ENCODE measurements around the gene MGLL.

Gene MGLL

DNA sequence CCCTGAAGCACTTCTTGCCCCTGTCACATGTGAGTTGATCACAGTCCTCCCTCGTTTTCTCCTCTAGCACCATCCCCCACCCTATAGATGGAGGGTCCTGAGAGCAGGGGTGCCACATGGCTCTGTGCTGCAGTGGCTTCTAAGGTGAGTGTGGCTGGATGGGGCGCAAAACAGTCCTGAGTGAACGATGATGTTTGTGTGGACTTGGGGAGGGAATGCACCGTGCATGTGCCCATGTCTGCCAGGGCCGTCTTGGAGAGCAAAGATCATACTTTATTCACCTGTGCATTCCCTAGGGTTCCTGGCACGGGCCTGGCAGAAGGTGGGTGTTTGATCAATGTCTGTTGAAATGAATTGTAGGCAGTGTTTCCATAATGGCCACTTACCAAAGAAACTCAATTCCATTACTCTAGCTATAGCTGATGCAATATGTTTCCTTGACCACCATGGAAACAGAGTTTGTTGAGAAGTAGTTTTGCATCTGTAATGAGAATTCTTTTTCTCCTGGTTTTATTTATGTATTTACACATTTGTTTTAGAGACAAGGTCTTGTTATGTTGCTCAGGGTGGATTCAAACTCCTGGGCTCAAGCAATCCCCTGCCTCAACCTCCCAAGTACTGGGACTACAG is 91.5 kb downstream of the MGLL start:
- H3K4me3 ChIP-seq (ENCODE audit: low read length), result no peak overlapping the region

DNA sequence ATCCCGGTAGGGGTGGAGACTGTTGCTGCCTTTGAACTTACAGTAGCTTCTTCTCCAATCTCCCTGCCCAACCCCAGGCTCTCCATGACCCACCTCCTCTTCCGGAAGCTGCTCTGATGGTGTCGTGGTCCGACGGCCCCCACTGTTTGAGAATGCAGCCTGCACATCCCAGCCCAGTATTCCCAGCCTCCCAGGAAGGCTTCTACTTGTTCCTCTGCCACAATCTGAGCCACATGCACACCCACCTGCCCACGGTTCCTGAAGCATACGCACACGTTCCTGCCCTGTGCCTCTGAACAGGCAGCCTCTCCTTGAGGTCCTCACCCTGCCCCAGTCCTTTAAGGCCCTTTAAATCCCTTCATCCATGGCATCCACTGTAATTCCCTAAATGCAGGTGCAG is 92.1 kb downstream of the MGLL start:
- H3K79me2 ChIP-seq (ENCODE audit: control insufficient read depth, insufficient read depth, low read length), result no peaks in the 10 kb centered on the region
- DNase-seq, result no peak
- no peak overlapping the region for H3K18ac ChIP-seq (ENCODE audit: low read length)
- no peak overlapping the region for H3K27ac ChIP-seq (ENCODE audit: low read depth, low read length)
- no peaks in the 10 kb centered on the region for H3K36me3 ChIP-seq (ENCODE audit: control insufficient read depth, insufficient read depth, low read length)
- H4K5ac ChIP-seq (ENCODE audit: low read length), result no peak overlapping the region
- H3K4me1 ChIP-seq (ENCODE audit: control insufficient read depth, low read depth, low read length), result peaks cover 5% of the 10 kb centered on the region
- H2BK15ac ChIP-seq (replicated peaks; ENCODE audit: low read depth), result no peak overlapping the region
- no CpG with 5 or more reads among the region's 8 CpGs for WGBS (ENCODE audit: extremely low coverage, insufficient coverage, low lambda C conversion rate)
- H4K8ac ChIP-seq (ENCODE audit: low read depth, low read length), result no peak overlapping the region
- H3K56ac ChIP-seq (ENCODE audit: low read length), result no peak overlapping the region
- H2BK5ac ChIP-seq (ENCODE audit: low read length), result no peak overlapping the region
- no peak overlapping the region for H3K4me2 ChIP-seq (ENCODE audit: low read length)
- no peak overlapping the region for H3K23ac ChIP-seq (ENCODE audit: low read length)
- no peak overlapping the region for H2AK5ac ChIP-seq (ENCODE audit: low read length)
- no peak overlapping the region for H2BK120ac ChIP-seq (ENCODE audit: low read depth, low read length)
- no peak overlapping the region for H3K4ac ChIP-seq (ENCODE audit: low read depth, low read length)
- H3K79me1 ChIP-seq (ENCODE audit: low read length), result no peaks in the 10 kb centered on the region
- no peaks in the 10 kb centered on the region for H3K27me3 ChIP-seq (ENCODE audit: insufficient read depth, low read length, poor library complexity)
- H3K9ac ChIP-seq (ENCODE audit: low read length), result no peak overlapping the region
- no peak overlapping the region for H3K4me3 ChIP-seq (ENCODE audit: low read length)

More for the DNA sequence above, 91.5 kb downstream of the MGLL start:
- H2BK120ac ChIP-seq (ENCODE audit: low read depth, low read length), result no peak overlapping the region
- H3K18ac ChIP-seq (ENCODE audit: low read length), result no peak overlapping the region
- no CpG with 5 or more reads among the region's 6 CpGs for WGBS (ENCODE audit: extremely low coverage, insufficient coverage, low lambda C conversion rate)
- H3K27ac ChIP-seq (ENCODE audit: low read depth, low read length), result no peak overlapping the region
- H3K4ac ChIP-seq (ENCODE audit: low read depth, low read length), result no peak overlapping the region
- H3K9ac ChIP-seq (ENCODE audit: low read length), result no peak overlapping the region
- no peak overlapping the region for H2BK15ac ChIP-seq (replicated peaks; ENCODE audit: low read depth)
- peaks cover 5% of the 10 kb centered on the region for H3K4me1 ChIP-seq (ENCODE audit: control insufficient read depth, low read depth, low read length)
- H3K56ac ChIP-seq (ENCODE audit: low read length), result no peak overlapping the region
- no peaks in the 10 kb centered on the region for H3K79me1 ChIP-seq (ENCODE audit: low read length)
- no peak overlapping the region for H4K8ac ChIP-seq (ENCODE audit: low read depth, low read length)
- no peak overlapping the region for H3K23ac ChIP-seq (ENCODE audit: low read length)
- no peaks in the 10 kb centered on the region for H3K79me2 ChIP-seq (ENCODE audit: control insufficient read depth, insufficient read depth, low read length)
- no peak overlapping the region for H2AK5ac ChIP-seq (ENCODE audit: low read length)
- DNase-seq, result no peak
- no peak overlapping the region for H3K4me2 ChIP-seq (ENCODE audit: low read length)
- H2BK5ac ChIP-seq (ENCODE audit: low read length), result no peak overlapping the region
- no peaks in the 10 kb centered on the region for H3K27me3 ChIP-seq (ENCODE audit: insufficient read depth, low read length, poor library complexity)
- no peak overlapping the region for H4K5ac ChIP-seq (ENCODE audit: low read length)
- no peaks in the 10 kb centered on the region for H3K36me3 ChIP-seq (ENCODE audit: control insufficient read depth, insufficient read depth, low read length)

GRCh38 chr3:127729556-127730056 is 92.7 kb downstream of the MGLL start:
- no peak overlapping the region for H4K8ac ChIP-seq (ENCODE audit: low read depth, low read length)
- H3K4me1 ChIP-seq (ENCODE audit: control insufficient read depth, low read depth, low read length), result peaks cover 3% of the 10 kb centered on the region
- H3K9ac ChIP-seq (ENCODE audit: low read length), result no peak overlapping the region
- H3K56ac ChIP-seq (ENCODE audit: low read length), result no peak overlapping the region
- no peak overlapping the region for H2BK15ac ChIP-seq (replicated peaks; ENCODE audit: low read depth)
- no peak overlapping the region for H2BK120ac ChIP-seq (ENCODE audit: low read depth, low read length)
- H3K4me3 ChIP-seq (ENCODE audit: low read length), result no peak overlapping the region
- H3K79me1 ChIP-seq (ENCODE audit: low read length), result no peaks in the 10 kb centered on the region
- H3K27me3 ChIP-seq (ENCODE audit: insufficient read depth, low read length, poor library complexity), result no peaks in the 10 kb centered on the region
- H2BK5ac ChIP-seq (ENCODE audit: low read length), result no peak overlapping the region
- no peaks in the 10 kb centered on the region for H3K79me2 ChIP-seq (ENCODE audit: control insufficient read depth, insufficient read depth, low read length)
- no peaks in the 10 kb centered on the region for H3K36me3 ChIP-seq (ENCODE audit: control insufficient read depth, insufficient read depth, low read length)
- H3K27ac ChIP-seq (ENCODE audit: low read depth, low read length), result no peak overlapping the region
- no peak overlapping the region for H3K4me2 ChIP-seq (ENCODE audit: low read length)
- no peak overlapping the region for H3K23ac ChIP-seq (ENCODE audit: low read length)
- no peak overlapping the region for H4K5ac ChIP-seq (ENCODE audit: low read length)
- no peak for DNase-seq
- H3K18ac ChIP-seq (ENCODE audit: low read length), result no peak overlapping the region
- no CpG with 5 or more reads among the region's 4 CpGs for WGBS (ENCODE audit: extremely low coverage, insufficient coverage, low lambda C conversion rate)
- no peak overlapping the region for H3K4ac ChIP-seq (ENCODE audit: low read depth, low read length)
- H2AK5ac ChIP-seq (ENCODE audit: low read length), result no peak overlapping the region

- Histone ChIP-seq H2BK120ac (ENCODE audit: low read depth, low read length) (no peak overlapping the region), H3K18ac (ENCODE audit: low read length) (no peak overlapping the region), H2BK15ac (replicated peaks; ENCODE audit: low read depth) (no peak overlapping the region), H3K56ac (ENCODE audit: low read length) (no peak overlapping the region), H2BK5ac (ENCODE audit: low read length) (no peak overlapping the region), H3K4me3 (ENCODE audit: low read length) (no peak overlapping the region), H3K9ac (ENCODE audit: low read length) (no peak overlapping the region), H3K4me1 (ENCODE audit: control insufficient read depth, low read depth, low read length) (peaks cover 3% of the 10 kb centered on the region), H3K4ac (ENCODE audit: low read depth, low read length) (no peak overlapping the region), H4K5ac (ENCODE audit: low read length) (no peak overlapping the region), H3K23ac (ENCODE audit: low read length) (no peak overlapping the region), H3K27me3 (ENCODE audit: insufficient read depth, low read length, poor library complexity) (no peaks in the 10 kb centered on the region), H3K27ac (ENCODE audit: low read depth, low read length) (no peak overlapping the region), H2AK5ac (ENCODE audit: low read length) (no peak overlapping the region), H4K8ac (ENCODE audit: low read depth, low read length) (no peak overlapping the region), H3K79me2 (ENCODE audit: control insufficient read depth, insufficient read depth, low read length) (no peaks in the 10 kb centered on the region), H3K79me1 (ENCODE audit: low read length) (no peaks in the 10 kb centered on the region), H3K4me2 (ENCODE audit: low read length) (no peak overlapping the region), H3K36me3 (ENCODE audit: control insufficient read depth, insufficient read depth, low read length) (no peaks in the 10 kb centered on the region)
- no CpG with 5 or more reads among the region's 7 CpGs for WGBS (ENCODE audit: extremely low coverage, insufficient coverage, low lambda C conversion rate)
- no peak for DNase-seq
Measured at GRCh38 chr3:127728417-127729015, 93.8 kb downstream of the MGLL start.

GRCh38 chr3:127726894-127727293 is 95.4 kb downstream of the MGLL start:
- Histone ChIP-seq H2BK120ac (ENCODE audit: low read depth, low read length) (no peak overlapping the region), H3K27me3 (ENCODE audit: insufficient read depth, low read length, poor library complexity) (no peaks in the 10 kb centered on the region), H3K79me1 (ENCODE audit: low read length) (no peaks in the 10 kb centered on the region), H3K4me1 (ENCODE audit: control insufficient read depth, low read depth, low read length) (no peaks in the 10 kb centered on the region), H3K4me3 (ENCODE audit: low read length) (no peak overlapping the region), H2AK5ac (ENCODE audit: low read length) (no peak overlapping the region), H3K79me2 (ENCODE audit: control insufficient read depth, insufficient read depth, low read length) (no peaks in the 10 kb centered on the region), H3K36me3 (ENCODE audit: control insufficient read depth, insufficient read depth, low read length) (no peaks in the 10 kb centered on the region), H3K4ac (ENCODE audit: low read depth, low read length) (no peak overlapping the region), H3K27ac (ENCODE audit: low read depth, low read length) (no peak overlapping the region), H3K4me2 (ENCODE audit: low read length) (no peak overlapping the region), H3K9ac (ENCODE audit: low read length) (no peak overlapping the region), H3K56ac (ENCODE audit: low read length) (no peak overlapping the region), H4K8ac (ENCODE audit: low read depth, low read length) (no peak overlapping the region), H3K18ac (ENCODE audit: low read length) (no peak overlapping the region), H3K23ac (ENCODE audit: low read length) (no peak overlapping the region), H4K5ac (ENCODE audit: low read length) (no peak overlapping the region), H2BK15ac (replicated peaks; ENCODE audit: low read depth) (no peak overlapping the region), H2BK5ac (ENCODE audit: low read length) (no peak overlapping the region)
- WGBS (ENCODE audit: extremely low coverage, insufficient coverage, low lambda C conversion rate), result 100% methylated on average over 1 of the region's 3 CpGs
- no peak for DNase-seq

Measured in mesendoderm (in vitro differentiated cells).